ENCODE measurements around the gene PERM1. TPM values are rescaled to one million over a fixed set of nuclear protein-coding genes. Genes with fewer than 3 reads are reported as not detected.

PERM1 gene
- total and polyA plus RNA-seq, 9 of the 15 experiments (the other 6 are each of a cell fraction or from before 2014, with no cell fraction given), result not detected

- peak; percentile 54; the same call in 1 of the 2 replicates for TF ChIP-seq ZBTB40 (IDR thresholded peaks at IDR 0.05)
- TF ChIP-seq ZBTB40 (CRISPR knock-in tag; IDR thresholded peaks at IDR 0.05), result no peak
- TF ChIP-seq, protein P1, sequence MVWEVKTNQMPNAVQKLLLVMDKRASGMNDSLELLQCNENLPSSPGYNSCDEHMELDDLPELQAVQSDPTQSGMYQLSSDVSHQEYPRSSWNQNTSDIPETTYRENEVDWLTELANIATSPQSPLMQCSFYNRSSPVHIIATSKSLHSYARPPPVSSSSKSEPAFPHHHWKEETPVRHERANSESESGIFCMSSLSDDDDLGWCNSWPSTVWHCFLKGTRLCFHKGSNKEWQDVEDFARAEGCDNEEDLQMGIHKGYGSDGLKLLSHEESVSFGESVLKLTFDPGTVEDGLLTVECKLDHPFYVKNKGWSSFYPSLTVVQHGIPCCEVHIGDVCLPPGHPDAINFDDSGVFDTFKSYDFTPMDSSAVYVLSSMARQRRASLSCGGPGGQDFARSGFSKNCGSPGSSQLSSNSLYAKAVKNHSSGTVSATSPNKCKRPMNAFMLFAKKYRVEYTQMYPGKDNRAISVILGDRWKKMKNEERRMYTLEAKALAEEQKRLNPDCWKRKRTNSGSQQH (CRISPR knock-in tag; IDR thresholded peaks at IDR 0.05), result 0 out of 2 replicates have a peak, but pooled peaks have one; percentile 41
- TF ChIP-seq MAZ (CRISPR knock-in tag; conservative IDR thresholded peaks at IDR 0.05 in 1 of 2, IDR thresholded peaks at IDR 0.05 in 1 of 2), result peak in 1 of 2 experiments; percentile 7; a peak in 1 of 4 replicates
- TF ChIP-seq, protein P2, sequence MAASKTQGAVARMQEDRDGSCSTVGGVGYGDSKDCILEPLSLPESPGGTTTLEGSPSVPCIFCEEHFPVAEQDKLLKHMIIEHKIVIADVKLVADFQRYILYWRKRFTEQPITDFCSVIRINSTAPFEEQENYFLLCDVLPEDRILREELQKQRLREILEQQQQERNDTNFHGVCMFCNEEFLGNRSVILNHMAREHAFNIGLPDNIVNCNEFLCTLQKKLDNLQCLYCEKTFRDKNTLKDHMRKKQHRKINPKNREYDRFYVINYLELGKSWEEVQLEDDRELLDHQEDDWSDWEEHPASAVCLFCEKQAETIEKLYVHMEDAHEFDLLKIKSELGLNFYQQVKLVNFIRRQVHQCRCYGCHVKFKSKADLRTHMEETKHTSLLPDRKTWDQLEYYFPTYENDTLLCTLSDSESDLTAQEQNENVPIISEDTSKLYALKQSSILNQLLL (CRISPR knock-in tag; IDR thresholded peaks at IDR 0.05; ENCODE audit: borderline replicate concordance), result no peak
- TF ChIP-seq NONO (IDR thresholded peaks at IDR 0.05; ENCODE audit: low read depth in 2 of 2, low read length in 1 of 2), result peak in 1 of 2 experiments; percentile 58; a peak in 1 of 4 replicates
- TF ChIP-seq, protein P3, sequence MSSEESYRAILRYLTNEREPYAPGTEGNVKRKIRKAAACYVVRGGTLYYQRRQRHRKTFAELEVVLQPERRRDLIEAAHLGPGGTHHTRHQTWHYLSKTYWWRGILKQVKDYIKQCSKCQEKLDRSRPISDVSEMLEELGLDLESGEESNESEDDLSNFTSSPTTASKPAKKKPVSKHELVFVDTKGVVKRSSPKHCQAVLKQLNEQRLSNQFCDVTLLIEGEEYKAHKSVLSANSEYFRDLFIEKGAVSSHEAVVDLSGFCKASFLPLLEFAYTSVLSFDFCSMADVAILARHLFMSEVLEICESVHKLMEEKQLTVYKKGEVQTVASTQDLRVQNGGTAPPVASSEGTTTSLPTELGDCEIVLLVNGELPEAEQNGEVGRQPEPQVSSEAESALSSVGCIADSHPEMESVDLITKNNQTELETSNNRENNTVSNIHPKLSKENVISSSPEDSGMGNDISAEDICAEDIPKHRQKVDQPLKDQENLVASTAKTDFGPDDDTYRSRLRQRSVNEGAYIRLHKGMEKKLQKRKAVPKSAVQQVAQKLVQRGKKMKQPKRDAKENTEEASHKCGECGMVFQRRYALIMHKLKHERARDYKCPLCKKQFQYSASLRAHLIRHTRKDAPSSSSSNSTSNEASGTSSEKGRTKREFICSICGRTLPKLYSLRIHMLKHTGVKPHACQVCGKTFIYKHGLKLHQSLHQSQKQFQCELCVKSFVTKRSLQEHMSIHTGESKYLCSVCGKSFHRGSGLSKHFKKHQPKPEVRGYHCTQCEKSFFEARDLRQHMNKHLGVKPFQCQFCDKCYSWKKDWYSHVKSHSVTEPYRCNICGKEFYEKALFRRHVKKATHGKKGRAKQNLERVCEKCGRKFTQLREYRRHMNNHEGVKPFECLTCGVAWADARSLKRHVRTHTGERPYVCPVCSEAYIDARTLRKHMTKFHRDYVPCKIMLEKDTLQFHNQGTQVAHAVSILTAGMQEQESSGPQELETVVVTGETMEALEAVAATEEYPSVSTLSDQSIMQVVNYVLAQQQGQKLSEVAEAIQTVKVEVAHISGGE (CRISPR knock-in tag; IDR thresholded peaks at IDR 0.05), result peak in 1 of 3 experiments; percentile 88; a peak in 3 of 6 replicates
- peak; percentile 46 for TF ChIP-seq KDM5B (IDR thresholded peaks at IDR 0.05; ENCODE audit: insufficient replicate concordance, low read depth, low read length)
These were observed 15.7 kb downstream of the PERM1 start, which contains the start of gene PLEKHN1 (continued) for GRCh38 chr1:966135-966703.

Measured in K562 (cell line).